HepG2 (cell line): ENCODE results near the gene MYO18A. TPM values are rescaled to one million over a fixed set of nuclear protein-coding genes. Genes with fewer than 3 reads are reported as not detected.

Experiments
- ATAC-seq: fragments of 200-7000 bp; cut with Tn5 transposase; 3 replicates; pipeline ENCODE4 v1.9.1; 2020; ENCODE audit warnings: mild to moderate bottlenecking, moderate library complexity
- BruUV-seq: library from RNA; stranded (reverse); fragments of 400-500 nt; replicated peaks from 2 replicates; lab custom pipeline; 2021; lab: Mats Ljungman, UMichigan
- CTCF ChIA-PET: fragments of 300-600 bp; formaldehyde crosslinking; extraction: SDS; loops from one replicate; lab custom pipeline; 2021; ENCODE audit warnings: low total read pairs, inconsistent platforms, low intra/inter-chr PET ratio; lab: Yijun Ruan, JAX
- POLR2A ChIA-PET: fragments of 350-600 bp; sonication (Branson Sonifier 250); formaldehyde crosslinking; loops from one replicate; lab custom pipeline; 2020; ENCODE audit warnings: antibody characterized with exemption, inconsistent platforms; lab: Yijun Ruan, JAX
- DNase-seq: peaks from one replicate; pipeline ENCODE4 v3.0.0-alpha.2; 2015; ENCODE audit warnings: low spot score
- FAIRE-seq: peaks from 3 replicates; lab custom pipeline; 2011; peaks lifted over from hg19 to GRCh38; lab: Jason Lieb, UNC
- H2AFZ ChIP-seq: one replicate; pipeline ENCODE4 v1.6.1; 2011; ENCODE audit warnings: low read length, inconsistent platforms
- H3K27ac ChIP-seq: fragments of 300-600 bp; 3 replicates; pipeline ENCODE4 v1.8.0; 2011; ENCODE audit warnings: mixed run types, mild to moderate bottlenecking, mixed read lengths, low read length, inconsistent platforms; ENCODE audit not compliant: insufficient read depth; ENCODE audit errors: extremely low read length
- H3K27me3 ChIP-seq, 2 experiments: fragments of 200-600 bp in 1 of 2; 2 replicates in 1 of 2; 3 replicates in 1 of 2; pipeline versions ENCODE4 v1.6.0 to v1.8.0; 2011; ENCODE audit warnings: low read length in 2 of 2, mild to moderate bottlenecking in 2 of 2, moderate library complexity in 2 of 2, inconsistent platforms in 1 of 2; ENCODE audit not compliant: insufficient read depth in 2 of 2, control insufficient read depth in 1 of 2
- H3K36me3 ChIP-seq, 2 experiments: fragments of 200-600 bp in 1 of 2; replicated peaks in 1 of 2; 2 replicates in 1 of 2; 3 replicates in 1 of 2; pipeline versions ENCODE4 v1.5.1 to v1.8.0; 2011; ENCODE audit warnings: low read length in 2 of 2, inconsistent platforms in 1 of 2; ENCODE audit not compliant: insufficient read depth in 2 of 2, control insufficient read depth in 1 of 2
- H3K4me1 ChIP-seq: 2 replicates; pipeline ENCODE4 v1.5.1; 2012; ENCODE audit warnings: low read length, inconsistent platforms; ENCODE audit not compliant: insufficient read depth
- H3K4me2 ChIP-seq: 2 replicates; pipeline ENCODE4 v1.6.0; 2011; ENCODE audit warnings: low read depth, low read length, inconsistent platforms
- H3K4me3 ChIP-seq, 3 experiments: fragments of 200-600 bp in 1 of 3; sonication (generic), shearing (Covaris generic) in 1 of 3; replicated peaks in 1 of 3; 2 replicates each; pipeline ENCODE4 v1.5.1; 2011 to 2016; ENCODE audit warnings: low read length in 3 of 3, inconsistent platforms in 2 of 3, low read depth in 2 of 3, mild to moderate bottlenecking in 2 of 3, control low read depth in 1 of 3, mixed read lengths in 1 of 3; ENCODE audit not compliant: insufficient read depth in 1 of 3
- H3K79me2 ChIP-seq: one replicate; pipeline ENCODE4 v1.6.1; 2011; ENCODE audit warnings: low read length, inconsistent platforms; ENCODE audit not compliant: insufficient read depth
- H3K9ac ChIP-seq: 2 replicates; pipeline ENCODE4 v1.6.0; 2011; ENCODE audit warnings: mild to moderate bottlenecking, low read depth, low read length, inconsistent platforms; ENCODE audit not compliant: insufficient read depth
- H3K9me3 ChIP-seq: 2 replicates; pipeline ENCODE4 v1.5.1; 2012; ENCODE audit warnings: mild to moderate bottlenecking, low read length
- H4K20me1 ChIP-seq: 2 replicates; pipeline ENCODE4 v1.6.0; 2011; ENCODE audit warnings: inconsistent platforms, mild to moderate bottlenecking, low read length, moderate library complexity; ENCODE audit not compliant: insufficient read depth
- AGO2 ChIP-seq: fragments of 200-400 bp; formaldehyde crosslinking; optimal IDR thresholded peaks from 2 replicates; pipeline ENCODE3; 2017; ENCODE audit warnings: mild to moderate bottlenecking, low read depth, low read length, moderate library complexity
- ATM ChIP-seq: fragments of 450-650 bp; IDR thresholded peaks from 2 replicates; pipeline ENCODE4 v1.7.1; 2017; ENCODE audit warnings: mild to moderate bottlenecking, borderline replicate concordance
- CCDC6 ChIP-seq: sonication (generic); formaldehyde crosslinking; IDR thresholded peaks from 2 replicates; pipeline ENCODE4 v1.8.1; 2022; ENCODE audit warnings: mild to moderate bottlenecking, missing genetic modification reagents, moderate library complexity
- DDIT3 ChIP-seq: sonication (generic); formaldehyde crosslinking; IDR thresholded peaks from 2 replicates; pipeline ENCODE4 v1.4.0; 2020; ENCODE audit warnings: mild to moderate bottlenecking, missing genetic modification reagents
- FOSL1 ChIP-seq: sonication (generic); formaldehyde crosslinking; IDR thresholded peaks from 2 replicates; pipeline ENCODE4 v1.9.0; 2021; ENCODE audit warnings: missing genetic modification reagents, borderline replicate concordance
- HNRNPL ChIP-seq: fragments of 200-400 bp; formaldehyde crosslinking; IDR thresholded peaks from 2 replicates; pipeline ENCODE4 v1.6.1; 2017; ENCODE audit warnings: mild to moderate bottlenecking, low read depth, low read length
- IKZF4 ChIP-seq: sonication (generic); formaldehyde crosslinking; IDR thresholded peaks from 2 replicates; pipeline ENCODE4 v1.5.1; 2020; ENCODE audit warnings: borderline replicate concordance, mild to moderate bottlenecking, low read depth, missing genetic modification reagents; ENCODE audit errors: not compliant biosample characterization
- POLR2A ChIP-seq, 2 experiments: IDR thresholded peaks; 2 replicates each; pipeline ENCODE4 v1.6.1; 2011; ENCODE audit warnings: low read depth in 2 of 2, low read length in 2 of 2, mild to moderate bottlenecking in 1 of 2, moderate library complexity in 1 of 2; ENCODE audit not compliant: insufficient read depth in 1 of 2
- SMC3 ChIP-seq: IDR thresholded peaks from 2 replicates; pipeline ENCODE4 v1.6.1; 2011; ENCODE audit warnings: low read length, improper control_type of control experiment
- ZNF207 ChIP-seq: fragments of 450-650 bp; IDR thresholded peaks from 2 replicates; pipeline ENCODE4 v1.6.1; 2016; ENCODE audit warnings: antibody characterized with exemption, borderline replicate concordance
- WGBS: methylation state at CpG from one replicate; pipeline ENCODE4 v1.1.6; 2017; ENCODE audit warnings: low lambda C conversion rate; 5-methylcytosine and 5-hydroxymethylcytosine counted together
- in situ Hi-C: cut with HindIII; loops from 2 replicates; pipeline ENCODE4 v1.10.0; 2017; ENCODE audit warnings: low pct_unique_long_range_greater_than_20kb; ENCODE audit not compliant: extremely low pct_ligation_motif_present
- intact Hi-C: fragments of 100-400 bp; cut with micrococcal nuclease; formaldehyde crosslinking; loops from one replicate; pipeline ENCODE4 v1.10.0; 2022; ENCODE audit not compliant: unreplicated experiment
- polyA plus RNA-seq, 8 experiments: library from polyadenylated mRNA; depleted of rRNA in 3 of 8; stranded (reverse) in 7 of 8; unstranded in 1 of 8; fragments of >200 nt; fragmentation: Illumina TruSeq in 4 of 8; extraction: Trizol in 4 of 8; gene quantifications; 2 replicates each; pipeline versions ENCODE4 v1.2.1 to v1.2.3, GENCODE V29; 2011 to 2016; ENCODE audit warnings: low read depth in 4 of 8, missing spikeins in 1 of 8, mixed read lengths in 1 of 8; ENCODE audit not compliant: insufficient read depth in 1 of 8
- total RNA-seq, 5 experiments: library from RNA; depleted of rRNA; stranded (reverse); fragments of >200 nt; fragmentation: Illumina TruSeq; extraction: Trizol; gene quantifications; 2 replicates each; pipeline ENCODE4 v1.2.3, GENCODE V29; 2016; ENCODE audit warnings: low read depth in 1 of 5
- TF ChIP-seq, protein P1 (sequence below): sonication (generic); formaldehyde crosslinking; IDR thresholded peaks from 2 replicates; pipeline ENCODE4 v1.4.0; 2020; ENCODE audit warnings: missing genetic modification reagents, mild to moderate bottlenecking, borderline replicate concordance
- TF ChIP-seq, protein P2 (sequence below): sonication (generic); formaldehyde crosslinking; IDR thresholded peaks from 2 replicates; pipeline ENCODE4 v1.5.0; 2020; ENCODE audit warnings: mild to moderate bottlenecking, missing genetic modification reagents, borderline replicate concordance
- TF ChIP-seq, protein P3 (sequence below): sonication (generic); formaldehyde crosslinking; IDR thresholded peaks from 2 replicates; pipeline ENCODE4 v1.9.0; 2021; ENCODE audit warnings: missing genetic modification reagents, borderline replicate concordance

Gene MYO18A
- total and polyA plus RNA-seq, 2 of the 13 experiments (the other 11 are each of a cell fraction or from before 2014, with no cell fraction given): 16.8 to 24.8 TPM

DNA sequence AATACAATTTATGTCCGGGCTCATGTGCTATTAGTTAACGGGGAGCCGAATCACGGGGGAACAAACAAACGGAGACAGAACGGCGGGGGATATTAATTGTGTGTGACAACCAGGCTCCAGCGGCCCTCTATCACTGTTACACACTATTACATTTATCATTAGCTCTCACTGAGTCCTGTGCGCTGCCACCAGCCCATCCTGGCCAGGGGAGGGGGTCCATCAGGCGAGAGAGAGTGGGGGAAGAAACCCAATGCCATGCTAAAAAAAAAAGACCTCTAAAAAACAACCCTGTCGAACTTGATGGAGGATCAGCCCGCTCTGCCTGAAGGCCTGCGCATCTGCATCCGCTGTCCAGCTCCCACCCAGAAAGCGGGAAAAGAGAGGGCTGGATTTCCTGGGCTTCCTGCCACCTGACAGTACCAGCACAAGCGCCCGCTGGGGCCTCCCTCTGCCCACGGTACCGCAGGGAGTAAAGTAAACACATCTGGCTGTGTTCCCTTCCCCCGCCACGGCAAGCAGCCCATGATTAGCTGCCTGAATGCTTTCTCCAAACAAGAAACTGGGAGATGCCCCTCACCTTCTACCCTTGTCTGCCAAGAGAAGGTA, 95.6 kb downstream of the MYO18A start (continued):
- TF ChIP-seq, protein P1, sequence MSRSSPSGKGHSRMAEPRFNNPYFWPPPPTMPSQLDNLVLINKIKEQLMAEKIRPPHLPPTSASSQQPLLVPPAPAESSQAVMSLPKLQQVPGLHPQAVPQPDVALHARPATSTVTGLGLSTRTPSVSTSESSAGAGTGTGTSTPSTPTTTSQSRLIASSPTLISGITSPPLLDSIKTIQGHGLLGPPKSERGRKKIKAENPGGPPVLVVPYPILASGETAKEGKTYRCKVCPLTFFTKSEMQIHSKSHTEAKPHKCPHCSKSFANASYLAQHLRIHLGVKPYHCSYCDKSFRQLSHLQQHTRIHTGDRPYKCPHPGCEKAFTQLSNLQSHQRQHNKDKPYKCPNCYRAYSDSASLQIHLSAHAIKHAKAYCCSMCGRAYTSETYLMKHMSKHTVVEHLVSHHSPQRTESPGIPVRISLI: no peak
- TF ChIP-seq AGO2: peak; percentile 16
- TF ChIP-seq HNRNPL: 0 out of 2 replicates have a peak, but pooled peaks have one; percentile 60

- H3K27ac ChIP-seq: no peak overlapping the region
- H3K79me2 ChIP-seq: no peaks in the 10 kb centered on the region
- no peak overlapping the region for H2AFZ ChIP-seq
- in situ Hi-C loops: no loop called here
- H4K20me1 ChIP-seq: no peaks in the 10 kb centered on the region; the same call in 1 of the 2 replicates
- no peak overlapping the region for H3K4me2 ChIP-seq
- 92% methylated on average over 14 of the region's 14 CpGs for WGBS
- H3K4me1 ChIP-seq: peaks cover 17% of the 10 kb centered on the region
- BruUV-seq: no TSS peak
- POLR2A ChIA-PET: no interaction called here
- H3K4me3 ChIP-seq: no peak overlapping the region
- H3K27me3 ChIP-seq: no peaks in the 10 kb centered on the region
- FAIRE-seq: no peak
- peaks cover 12 to 45% of the 10 kb centered on the region in 2 experiments for H3K36me3 ChIP-seq
- intact Hi-C loops: loop anchor here (10.0 kb wide), 1 partner anchor 64 kb away; no protein-coding TSS in a partner anchor
- ATAC-seq: no peak
- H3K9ac ChIP-seq: no peak overlapping the region
- no peaks in the 10 kb centered on the region for H3K9me3 ChIP-seq
- DNase-seq: no peak
- CTCF ChIA-PET: no interaction called here
- no peak for TF ChIP-seq SMC3
- no peak for TF ChIP-seq FOSL1 (CRISPR knock-in tag)
- TF ChIP-seq ATM: no peak
- TF ChIP-seq POLR2A (IDR thresholded peaks at IDR 0.05; ENCODE audit: insufficient read depth in 1 of 2, low read depth in 2 of 2, low read length in 2 of 2): no peak
- TF ChIP-seq, protein P2, sequence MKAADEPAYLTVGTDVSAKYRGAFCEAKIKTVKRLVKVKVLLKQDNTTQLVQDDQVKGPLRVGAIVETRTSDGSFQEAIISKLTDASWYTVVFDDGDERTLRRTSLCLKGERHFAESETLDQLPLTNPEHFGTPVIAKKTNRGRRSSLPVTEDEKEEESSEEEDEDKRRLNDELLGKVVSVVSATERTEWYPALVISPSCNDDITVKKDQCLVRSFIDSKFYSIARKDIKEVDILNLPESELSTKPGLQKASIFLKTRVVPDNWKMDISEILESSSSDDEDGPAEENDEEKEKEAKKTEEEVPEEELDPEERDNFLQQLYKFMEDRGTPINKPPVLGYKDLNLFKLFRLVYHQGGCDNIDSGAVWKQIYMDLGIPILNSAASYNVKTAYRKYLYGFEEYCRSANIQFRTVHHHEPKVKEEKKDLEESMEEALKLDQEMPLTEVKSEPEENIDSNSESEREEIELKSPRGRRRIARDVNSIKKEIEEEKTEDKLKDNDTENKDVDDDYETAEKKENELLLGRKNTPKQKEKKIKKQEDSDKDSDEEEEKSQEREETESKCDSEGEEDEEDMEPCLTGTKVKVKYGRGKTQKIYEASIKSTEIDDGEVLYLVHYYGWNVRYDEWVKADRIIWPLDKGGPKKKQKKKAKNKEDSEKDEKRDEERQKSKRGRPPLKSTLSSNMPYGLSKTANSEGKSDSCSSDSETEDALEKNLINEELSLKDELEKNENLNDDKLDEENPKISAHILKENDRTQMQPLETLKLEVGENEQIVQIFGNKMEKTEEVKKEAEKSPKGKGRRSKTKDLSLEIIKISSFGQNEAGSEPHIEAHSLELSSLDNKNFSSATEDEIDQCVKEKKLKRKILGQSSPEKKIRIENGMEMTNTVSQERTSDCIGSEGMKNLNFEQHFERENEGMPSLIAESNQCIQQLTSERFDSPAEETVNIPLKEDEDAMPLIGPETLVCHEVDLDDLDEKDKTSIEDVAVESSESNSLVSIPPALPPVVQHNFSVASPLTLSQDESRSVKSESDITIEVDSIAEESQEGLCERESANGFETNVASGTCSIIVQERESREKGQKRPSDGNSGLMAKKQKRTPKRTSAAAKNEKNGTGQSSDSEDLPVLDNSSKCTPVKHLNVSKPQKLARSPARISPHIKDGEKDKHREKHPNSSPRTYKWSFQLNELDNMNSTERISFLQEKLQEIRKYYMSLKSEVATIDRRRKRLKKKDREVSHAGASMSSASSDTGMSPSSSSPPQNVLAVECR (CRISPR knock-in tag): no peak
- no peak for TF ChIP-seq IKZF4 (CRISPR knock-in tag)
- TF ChIP-seq ZNF207: no peak
- TF ChIP-seq, protein P1: no peak
- no peak for TF ChIP-seq DDIT3
- no peak for TF ChIP-seq CCDC6 (CRISPR knock-in tag)
- TF ChIP-seq, protein P3, sequence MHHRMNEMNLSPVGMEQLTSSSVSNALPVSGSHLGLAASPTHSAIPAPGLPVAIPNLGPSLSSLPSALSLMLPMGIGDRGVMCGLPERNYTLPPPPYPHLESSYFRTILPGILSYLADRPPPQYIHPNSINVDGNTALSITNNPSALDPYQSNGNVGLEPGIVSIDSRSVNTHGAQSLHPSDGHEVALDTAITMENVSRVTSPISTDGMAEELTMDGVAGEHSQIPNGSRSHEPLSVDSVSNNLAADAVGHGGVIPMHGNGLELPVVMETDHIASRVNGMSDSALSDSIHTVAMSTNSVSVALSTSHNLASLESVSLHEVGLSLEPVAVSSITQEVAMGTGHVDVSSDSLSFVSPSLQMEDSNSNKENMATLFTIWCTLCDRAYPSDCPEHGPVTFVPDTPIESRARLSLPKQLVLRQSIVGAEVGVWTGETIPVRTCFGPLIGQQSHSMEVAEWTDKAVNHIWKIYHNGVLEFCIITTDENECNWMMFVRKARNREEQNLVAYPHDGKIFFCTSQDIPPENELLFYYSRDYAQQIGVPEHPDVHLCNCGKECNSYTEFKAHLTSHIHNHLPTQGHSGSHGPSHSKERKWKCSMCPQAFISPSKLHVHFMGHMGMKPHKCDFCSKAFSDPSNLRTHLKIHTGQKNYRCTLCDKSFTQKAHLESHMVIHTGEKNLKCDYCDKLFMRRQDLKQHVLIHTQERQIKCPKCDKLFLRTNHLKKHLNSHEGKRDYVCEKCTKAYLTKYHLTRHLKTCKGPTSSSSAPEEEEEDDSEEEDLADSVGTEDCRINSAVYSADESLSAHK (CRISPR knock-in tag): no peak
Observed at GRCh38 chr17:29080965-29081364, 99.2 kb downstream of the MYO18A start.
